DOHH2 (cell line): ENCODE data around the gene ATXN7L1.
"Not testable (repeated sequence)": the region's sequence is repeated elsewhere in the genome, so short reads cannot be mapped to it uniquely, and the experiment has no call there.

ENCODE experiments used
- H3F3A ChIP-seq: fragments of 200-600 bp; sonication (generic), shearing (Covaris generic); 2 replicates; pipeline ENCODE4 v1.6.0; 2016; ENCODE audit warnings: antibody characterized with exemption, mild to moderate bottlenecking; ENCODE audit not compliant: control insufficient read depth, insufficient read depth
- H3K27ac ChIP-seq: fragments of 200-600 bp; sonication (generic); 2 replicates; pipeline ENCODE4 v1.5.1; 2014; ENCODE audit warnings: low read depth, mild to moderate bottlenecking, low read length, moderate library complexity
- H3K27me3 ChIP-seq: fragments of 200-600 bp; sonication (generic); 2 replicates; pipeline ENCODE4 v1.6.1; 2014; ENCODE audit warnings: mild to moderate bottlenecking, low read length, mixed read lengths; ENCODE audit not compliant: control insufficient read depth
- H3K36me3 ChIP-seq: fragments of 200-600 bp; sonication (generic); 2 replicates; pipeline ENCODE4 v1.6.1; 2014; ENCODE audit warnings: mild to moderate bottlenecking, low read length, moderate library complexity, mixed read lengths; ENCODE audit not compliant: control insufficient read depth
- H3K4me1 ChIP-seq: fragments of 200-600 bp; sonication (generic); 2 replicates; pipeline ENCODE4 v1.6.1; 2014; ENCODE audit warnings: mild to moderate bottlenecking, low read length, mixed read lengths; ENCODE audit not compliant: control insufficient read depth
- H3K4me2 ChIP-seq: fragments of 200-600 bp; sonication (generic); 2 replicates; pipeline ENCODE4 v1.6.0; 2014; ENCODE audit warnings: mild to moderate bottlenecking, low read length, moderate library complexity
- H3K4me3 ChIP-seq: fragments of 200-600 bp; sonication (generic); 2 replicates; pipeline ENCODE4 v1.5.1; 2014; ENCODE audit warnings: mild to moderate bottlenecking, low read length, mixed read lengths
- H3K79me2 ChIP-seq: fragments of 200-600 bp; sonication (generic); 2 replicates; pipeline ENCODE4 v1.6.1; 2014; ENCODE audit warnings: mild to moderate bottlenecking, low read length, mixed read lengths; ENCODE audit not compliant: control insufficient read depth
- H3K9me2 ChIP-seq: fragments of 200-600 bp; sonication (generic); replicated peaks from 2 replicates; pipeline ENCODE4 v1.6.1; 2014; ENCODE audit warnings: mild to moderate bottlenecking, low read length, mixed read lengths; ENCODE audit not compliant: control insufficient read depth
- H3K9me3 ChIP-seq: fragments of 200-600 bp; sonication (generic); 2 replicates; pipeline ENCODE4 v1.6.1; 2014; ENCODE audit warnings: antibody characterized with exemption, low read length, mixed read lengths; ENCODE audit not compliant: control insufficient read depth, insufficient read depth
- H4K20me1 ChIP-seq: fragments of 200-600 bp; sonication (generic); 2 replicates; pipeline ENCODE4 v1.6.0; 2014; ENCODE audit warnings: low read depth, mild to moderate bottlenecking, antibody characterized with exemption, low read length, moderate library complexity; ENCODE audit not compliant: control insufficient read depth, insufficient read depth
- CTCF ChIP-seq: fragments of 200-600 bp; sonication (generic); IDR thresholded peaks from one replicate; pipeline ENCODE4 v1.5.1; 2014; ENCODE audit warnings: antibody characterized with exemption, mild to moderate bottlenecking, low read depth, low read length; ENCODE audit not compliant: poor library complexity, severe bottlenecking
- EZH2phosphoT487 ChIP-seq: fragments of 200-600 bp; sonication (generic); IDR thresholded peaks from 2 replicates; pipeline ENCODE4 v1.6.1; 2017; ENCODE audit warnings: borderline replicate concordance, mild to moderate bottlenecking, antibody characterized with exemption, low read length, moderate library complexity, mixed read lengths

The ATXN7L1 gene

GRCh38 chr7:105887569-105888189 lies 11.3 kb upstream of the ATXN7L1 start:
- TF ChIP-seq EZH2phosphoT487 (no peak), CTCF (no peak)

GRCh38 chr7:105886776-105887175 lies 10.4 kb upstream of the ATXN7L1 start:
- H4K20me1 ChIP-seq: no peaks in the 10 kb centered on the region
- no peaks in the 10 kb centered on the region for H3K9me3 ChIP-seq
- peaks cover 9% of the 10 kb centered on the region for H3K27me3 ChIP-seq
- H3F3A ChIP-seq: no peaks in the 10 kb centered on the region
- H3K79me2 ChIP-seq: no peaks in the 10 kb centered on the region
- H3K4me2 ChIP-seq: no peak overlapping the region
- H3K36me3 ChIP-seq: no peaks in the 10 kb centered on the region
- H3K27ac ChIP-seq: no peak overlapping the region
- TF ChIP-seq CTCF: no peak
- TF ChIP-seq EZH2phosphoT487: no peak
- H3K4me1 ChIP-seq: no peaks in the 10 kb centered on the region
- no peak overlapping the region for H3K4me3 ChIP-seq
- H3K9me2 ChIP-seq: no peaks in the 10 kb centered on the region; the same call in 1 of the 2 replicates

More at GRCh38 chr7:105887569-105888189, 11.3 kb upstream of the ATXN7L1 start:
- no peaks in the 10 kb centered on the region for H4K20me1 ChIP-seq
- no peaks in the 10 kb centered on the region for H3F3A ChIP-seq
- H3K36me3 ChIP-seq: no peaks in the 10 kb centered on the region
- no peak overlapping the region for H3K27ac ChIP-seq
- H3K27me3 ChIP-seq: peaks cover 13% of the 10 kb centered on the region
- no peaks in the 10 kb centered on the region for H3K9me3 ChIP-seq
- no peak overlapping the region for H3K4me3 ChIP-seq
- H3K79me2 ChIP-seq: no peaks in the 10 kb centered on the region
- H3K4me1 ChIP-seq: no peaks in the 10 kb centered on the region
- no peak overlapping the region for H3K4me2 ChIP-seq
- no peaks in the 10 kb centered on the region; the same call in 1 of the 2 replicates for H3K9me2 ChIP-seq

- Histone ChIP-seq H3K27me3 (peaks cover 11% of the 10 kb centered on the region), H3K9me2 (no peaks in the 10 kb centered on the region; the same call in 1 of the 2 replicates), H3K27ac (no peak overlapping the region), H3K9me3 (no peaks in the 10 kb centered on the region), H3K4me1 (no peaks in the 10 kb centered on the region), H3K36me3 (no peaks in the 10 kb centered on the region), H3F3A (no peaks in the 10 kb centered on the region), H4K20me1 (no peaks in the 10 kb centered on the region), H3K4me3 (no peak overlapping the region), H3K79me2 (no peaks in the 10 kb centered on the region), H3K4me2 (no peak overlapping the region)
- no peak for TF ChIP-seq EZH2phosphoT487
- TF ChIP-seq CTCF: no peak
These were observed 9.2 kb upstream of the ATXN7L1 start for GRCh38 chr7:105885387-105886111.

- not testable (repeated sequence) for H4K20me1 ChIP-seq, H3K9me3 ChIP-seq, H3K9me2 ChIP-seq, H3F3A ChIP-seq, H3K4me2 ChIP-seq, H3K4me3 ChIP-seq, H3K4me1 ChIP-seq, H3K36me3 ChIP-seq, H3K27ac ChIP-seq, H3K79me2 ChIP-seq
- H3K27me3 ChIP-seq: peaks cover 28% of the 10 kb centered on the region
These were observed 6.8 kb upstream of the ATXN7L1 start for GRCh38 chr7:105883179-105883578.
